Measurements from ENCODE around the gene GDNF.

DNA sequence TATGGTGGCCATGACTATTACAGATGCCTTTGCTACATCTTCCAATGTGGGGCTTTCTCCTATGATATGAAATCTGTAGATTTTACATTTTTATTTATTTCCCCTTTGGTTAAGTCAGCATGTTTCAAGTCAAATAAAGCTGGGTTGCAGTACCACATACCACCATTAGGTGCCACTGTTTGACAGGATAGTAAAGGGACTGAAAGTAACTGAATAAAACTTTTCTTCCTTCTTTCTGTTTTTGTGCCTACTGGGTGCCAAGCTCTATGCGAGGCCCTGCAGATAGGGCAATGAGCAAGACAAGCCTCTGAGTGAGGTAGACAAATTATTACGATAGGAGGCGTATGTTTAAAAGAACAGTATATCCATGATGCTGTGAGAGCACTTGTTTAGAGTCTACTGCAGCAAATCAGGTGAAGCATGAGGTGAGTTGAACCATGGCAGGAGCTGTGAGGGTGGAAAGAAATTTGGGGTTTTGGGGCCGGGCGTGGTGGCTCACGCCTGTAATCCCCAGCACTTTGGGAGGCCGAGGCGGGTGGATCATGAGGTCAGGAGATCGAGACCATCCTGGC, 64.8 kb downstream of the GDNF start:
- TF ChIP-seq, protein P1, sequence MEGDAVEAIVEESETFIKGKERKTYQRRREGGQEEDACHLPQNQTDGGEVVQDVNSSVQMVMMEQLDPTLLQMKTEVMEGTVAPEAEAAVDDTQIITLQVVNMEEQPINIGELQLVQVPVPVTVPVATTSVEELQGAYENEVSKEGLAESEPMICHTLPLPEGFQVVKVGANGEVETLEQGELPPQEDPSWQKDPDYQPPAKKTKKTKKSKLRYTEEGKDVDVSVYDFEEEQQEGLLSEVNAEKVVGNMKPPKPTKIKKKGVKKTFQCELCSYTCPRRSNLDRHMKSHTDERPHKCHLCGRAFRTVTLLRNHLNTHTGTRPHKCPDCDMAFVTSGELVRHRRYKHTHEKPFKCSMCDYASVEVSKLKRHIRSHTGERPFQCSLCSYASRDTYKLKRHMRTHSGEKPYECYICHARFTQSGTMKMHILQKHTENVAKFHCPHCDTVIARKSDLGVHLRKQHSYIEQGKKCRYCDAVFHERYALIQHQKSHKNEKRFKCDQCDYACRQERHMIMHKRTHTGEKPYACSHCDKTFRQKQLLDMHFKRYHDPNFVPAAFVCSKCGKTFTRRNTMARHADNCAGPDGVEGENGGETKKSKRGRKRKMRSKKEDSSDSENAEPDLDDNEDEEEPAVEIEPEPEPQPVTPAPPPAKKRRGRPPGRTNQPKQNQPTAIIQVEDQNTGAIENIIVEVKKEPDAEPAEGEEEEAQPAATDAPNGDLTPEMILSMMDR (IDR thresholded peaks at IDR 0.05): peak; percentile 34 to 47 (median 41)
- TF ChIP-seq POLR2AphosphoS5 (IDR thresholded peaks at IDR 0.05) (no peak), EP300 (IDR thresholded peaks at IDR 0.05) (no peak)
